ENCODE measurements around the gene DHDH. TPM values are rescaled to one million over a fixed set of nuclear protein-coding genes. Genes with fewer than 3 reads are reported as not detected.
"Not testable (repeated sequence)": the region's sequence is repeated elsewhere in the genome, so short reads cannot be mapped to it uniquely, and the experiment has no call there.

DHDH gene
- total RNA-seq: 1.2 TPM

- ATAC-seq: peak; percentile 94
Observed at GRCh38 chr19:48933382-48933932, at the start of gene DHDH. Gene DHDH, plus strand, starts transcription at chr19:48933699. Its CDS starts 23 bp downstream, at chr19:48933722.

GRCh38 chr19:48883726-48884125, 49.8 kb upstream of the DHDH start:
- ATAC-seq: no peak

- ATAC-seq: peak; percentile 10
Observed at GRCh38 chr19:48887861-48888612, 45.5 kb upstream of the DHDH start.

- not testable (repeated sequence) for ATAC-seq
Observed at GRCh38 chr19:48889496-48889895, 44.0 kb upstream of the DHDH start.

GRCh38 chr19:48890551-48890950, 42.9 kb upstream of the DHDH start:
- ATAC-seq: peak; percentile 55

GRCh38 chr19:48895226-48895625, 38.3 kb upstream of the DHDH start:
- no peak for ATAC-seq

GRCh38 chr19:48896191-48896720, 37.2 kb upstream of the DHDH start:
- peak; percentile 13 for ATAC-seq

GRCh38 chr19:48897181-48897580, 36.3 kb upstream of the DHDH start:
- ATAC-seq: no peak

GRCh38 chr19:48899386-48899749, 34.1 kb upstream of the DHDH start:
- not testable (repeated sequence) for ATAC-seq

- ATAC-seq: peak; percentile 98
Observed at GRCh38 chr19:48899781-48900476, 33.6 kb upstream of the DHDH start, which contains the start of gene NUCB1. Gene NUCB1, plus strand, starts transcription at chr19:48900312. Its CDS starts 485 bp downstream, at chr19:48900797.

- peak; percentile 1 for ATAC-seq
Observed at GRCh38 chr19:48900477-48901406, 32.8 kb upstream of the DHDH start.

- not testable (repeated sequence) for ATAC-seq
Observed at GRCh38 chr19:48902291-48902690, 31.2 kb upstream of the DHDH start.

- not testable (repeated sequence) for ATAC-seq
Observed at GRCh38 chr19:48903788-48904187, 29.7 kb upstream of the DHDH start.

- no peak for ATAC-seq
Observed at GRCh38 chr19:48905664-48906063, 27.8 kb upstream of the DHDH start.

GRCh38 chr19:48906324-48906723, 27.2 kb upstream of the DHDH start:
- no peak for ATAC-seq

- no peak for ATAC-seq
Observed at GRCh38 chr19:48907671-48908070, 25.8 kb upstream of the DHDH start.

- ATAC-seq: not testable (repeated sequence)
Observed at GRCh38 chr19:48909424-48910077, 23.9 kb upstream of the DHDH start.

GRCh38 chr19:48910803-48911202, 22.7 kb upstream of the DHDH start:
- ATAC-seq: no peak

- ATAC-seq: peak; percentile 35
Observed at GRCh38 chr19:48913114-48913889, 20.2 kb upstream of the DHDH start.

GRCh38 chr19:48914181-48914580, 19.3 kb upstream of the DHDH start:
- no peak for ATAC-seq

- no peak for ATAC-seq
Observed at GRCh38 chr19:48915757-48916156, 17.7 kb upstream of the DHDH start.
